Heart right ventricle (tissue), 16 donors: ENCODE results near the gene ZNF44. TPM values are rescaled to one million over a fixed set of nuclear protein-coding genes. Genes with fewer than 3 reads are reported as not detected.
A peak's percentile ranks its signal among the peaks of the same experiment; 100 is the strongest.

Experiments
- ATAC-seq, 8 donors: fragments of 200-7000 bp; cut with Tn5 transposase; one replicate each; pipeline ENCODE4 v1.9.1; 2020; ENCODE audit warnings: mild to moderate bottlenecking in 8 of 8, moderate library complexity in 8 of 8, moderate number of reproducible peaks in 1 of 8
- DNase-seq, 2 donors: peaks; one replicate each; pipeline ENCODE4 v3.0.0-alpha.2; 2020
- H3K27ac ChIP-seq, 10 donors: fragments of 200-600 bp; sonication (generic) in 2 of 10; one replicate each; pipeline versions ENCODE4 v1.5.0 to v1.8.0; 2020 to 2022; ENCODE audit warnings: mild to moderate bottlenecking in 3 of 10
- H3K27me3 ChIP-seq, 7 donors: fragments of 200-600 bp; one replicate each; pipeline ENCODE4 v1.8.0; 2021 to 2022; ENCODE audit warnings: mild to moderate bottlenecking in 2 of 7
- H3K36me3 ChIP-seq, 9 donors: fragments of 200-600 bp; sonication (generic) in 1 of 9; one replicate each; pipeline versions ENCODE4 v1.5.0 to v1.8.0; 2020 to 2022; ENCODE audit warnings: mild to moderate bottlenecking in 2 of 9
- H3K4me1 ChIP-seq, 9 donors: fragments of 200-600 bp; sonication (generic) in 1 of 9; one replicate each; pipeline versions ENCODE4 v1.5.0 to v1.8.0; 2020 to 2022; ENCODE audit warnings: mild to moderate bottlenecking in 4 of 9
- H3K4me3 ChIP-seq, 10 donors: fragments of 200-600 bp; sonication (generic) in 2 of 10; one replicate each; pipeline versions ENCODE4 v1.5.0 to v1.8.0; 2020 to 2022; ENCODE audit warnings: mild to moderate bottlenecking in 7 of 10, moderate library complexity in 2 of 10
- H3K9me3 ChIP-seq, 11 donors: fragments of 200-600 bp in 10 of 11; sonication (generic) in 2 of 11; one replicate each; pipeline versions ENCODE4 v1.5.0 to v1.8.0; 2013 to 2022; ENCODE audit warnings: mild to moderate bottlenecking in 2 of 11, control low read depth in 1 of 11, moderate library complexity in 1 of 11
- WGBS, 2 donors: extraction: QIAGEN DNeasy Blood & Tissue Kit; methylation state at CpG; one replicate each; pipeline ENCODE4 v1.1.7; 2013; ENCODE audit warnings: inconsistent platforms in 1 of 2; 5-methylcytosine and 5-hydroxymethylcytosine counted together
- intact Hi-C, 10 donors: fragments of 100-400 bp; cut with DNase I; formaldehyde crosslinking; loops; one replicate each; pipeline versions ENCODE4 v1.11.1 to v1.14.2; 2022
- polyA plus RNA-seq, 2 donors: library from polyadenylated mRNA; stranded (reverse); fragments of 200-250 nt; gene quantifications; one replicate each; pipeline ENCODE4 v1.2.3, GENCODE V29; 2013
- total RNA-seq, 10 donors: library from RNA; stranded (reverse); fragmentation: NEBNext Ultra II Directional in 3 of 10; extraction: Animal tissue kit (Norgen Biotek cat#: 25700) in 3 of 10; gene quantifications; one replicate each; pipeline versions ENCODE4 v1.2.1 to v1.2.4, GENCODE V29; 2021 to 2023
- TF ChIP-seq, protein P1 (sequence below), 9 donors: fragments of 200-600 bp; sonication (generic) in 2 of 9; IDR thresholded peaks; one replicate each; pipeline versions ENCODE4 v1.5.0 to v1.8.0; 2021 to 2022; ENCODE audit warnings: antibody characterized with exemption in 9 of 9, mild to moderate bottlenecking in 5 of 9, moderate library complexity in 1 of 9
- donor health status: Arrhythmogenic right ventricular cardiomyopathy.
- donor health status: ischemic (EF 13 %, LVEDD 7.1; RV severe dilation, severe dysfunction).
- donor health status: healthy with polysubstance abuse.
- donor health status: DM: no; HTN: yes; CAD: no.
- donor health status: DM: no; HTN: no; CAD: no.
- donor health status: ischemic (EF 25% LVEDD 6.9; RV normal size, moderate dysfunction).
- donor health status: ischemic (EF 25% LVEDD 5.7; RV mildly dilated, moderate dysfunction).
- donor health status: healthy.
- donor health status: DM: yes; HTN: yes; CAD: no.
- donor health status: Ischemic cardiomyopathy.
- donor health status: ischemic (EF 35%, LVEDD 5.7; RV mildly dilated, moderate dysfunction).
- donor health status: nonischemic (EF 11% LVEDD 7.7; RV severe dilation, severe dysfunction).
- donor health status: DM: yes; HTN: yes; CAD: no.
- donor health status: PGD.
- donor health status: ischemic (EF 29% LVEDD 5.4; RV normal size, mild dysfunction).
- donor health status: nonischemic (EF 23%, LVEDD 6.1; RV moderate dilation, normal function).

ZNF44 gene
- total and polyA plus RNA-seq, 12 donors, result 6.3 to 16.1 (median 10.4) TPM

DNA sequence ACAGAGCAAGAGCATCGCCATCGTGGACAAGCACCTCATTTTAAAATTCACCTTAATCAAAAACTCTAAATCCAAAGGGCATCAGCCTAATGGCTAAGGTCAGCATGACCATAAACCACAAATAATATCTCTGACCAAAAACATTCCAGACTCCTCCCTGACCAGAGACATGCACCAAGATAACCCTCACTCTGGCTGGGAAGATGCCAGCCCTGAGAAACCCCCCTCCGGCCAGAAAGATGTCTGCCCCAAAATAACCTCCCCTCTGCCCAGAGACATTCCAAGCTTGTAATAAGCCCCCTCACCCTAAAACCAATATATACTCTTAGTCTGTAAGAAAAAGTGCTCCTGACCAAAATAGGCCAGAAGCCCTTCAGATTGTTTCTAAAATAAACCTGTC lies 61.7 kb downstream of the ZNF44 start:
- H3K9me3 ChIP-seq, result peaks cover 0 to 60% (median 0%) of the 10 kb centered on the region in 11 donors
- no peak for DNase-seq
- no peak for ATAC-seq
- intact Hi-C loops, result no loop called here
- peaks cover 0 to 33% (median 6%) of the 10 kb centered on the region in 9 donors for H3K4me1 ChIP-seq
- 65 to 69% methylated on average over 3 of the region's 3 CpGs for WGBS, 2 donors
- H3K27ac ChIP-seq, result no peak overlapping the region
- H3K27me3 ChIP-seq, result no peaks in the 10 kb centered on the region
- H3K4me3 ChIP-seq, result no peak overlapping the region
- H3K36me3 ChIP-seq, result peaks cover 0 to 63% (median 10%) of the 10 kb centered on the region in 9 donors
- TF ChIP-seq, protein P1, sequence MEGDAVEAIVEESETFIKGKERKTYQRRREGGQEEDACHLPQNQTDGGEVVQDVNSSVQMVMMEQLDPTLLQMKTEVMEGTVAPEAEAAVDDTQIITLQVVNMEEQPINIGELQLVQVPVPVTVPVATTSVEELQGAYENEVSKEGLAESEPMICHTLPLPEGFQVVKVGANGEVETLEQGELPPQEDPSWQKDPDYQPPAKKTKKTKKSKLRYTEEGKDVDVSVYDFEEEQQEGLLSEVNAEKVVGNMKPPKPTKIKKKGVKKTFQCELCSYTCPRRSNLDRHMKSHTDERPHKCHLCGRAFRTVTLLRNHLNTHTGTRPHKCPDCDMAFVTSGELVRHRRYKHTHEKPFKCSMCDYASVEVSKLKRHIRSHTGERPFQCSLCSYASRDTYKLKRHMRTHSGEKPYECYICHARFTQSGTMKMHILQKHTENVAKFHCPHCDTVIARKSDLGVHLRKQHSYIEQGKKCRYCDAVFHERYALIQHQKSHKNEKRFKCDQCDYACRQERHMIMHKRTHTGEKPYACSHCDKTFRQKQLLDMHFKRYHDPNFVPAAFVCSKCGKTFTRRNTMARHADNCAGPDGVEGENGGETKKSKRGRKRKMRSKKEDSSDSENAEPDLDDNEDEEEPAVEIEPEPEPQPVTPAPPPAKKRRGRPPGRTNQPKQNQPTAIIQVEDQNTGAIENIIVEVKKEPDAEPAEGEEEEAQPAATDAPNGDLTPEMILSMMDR (IDR thresholded peaks at IDR 0.05), result no peak

DNA sequence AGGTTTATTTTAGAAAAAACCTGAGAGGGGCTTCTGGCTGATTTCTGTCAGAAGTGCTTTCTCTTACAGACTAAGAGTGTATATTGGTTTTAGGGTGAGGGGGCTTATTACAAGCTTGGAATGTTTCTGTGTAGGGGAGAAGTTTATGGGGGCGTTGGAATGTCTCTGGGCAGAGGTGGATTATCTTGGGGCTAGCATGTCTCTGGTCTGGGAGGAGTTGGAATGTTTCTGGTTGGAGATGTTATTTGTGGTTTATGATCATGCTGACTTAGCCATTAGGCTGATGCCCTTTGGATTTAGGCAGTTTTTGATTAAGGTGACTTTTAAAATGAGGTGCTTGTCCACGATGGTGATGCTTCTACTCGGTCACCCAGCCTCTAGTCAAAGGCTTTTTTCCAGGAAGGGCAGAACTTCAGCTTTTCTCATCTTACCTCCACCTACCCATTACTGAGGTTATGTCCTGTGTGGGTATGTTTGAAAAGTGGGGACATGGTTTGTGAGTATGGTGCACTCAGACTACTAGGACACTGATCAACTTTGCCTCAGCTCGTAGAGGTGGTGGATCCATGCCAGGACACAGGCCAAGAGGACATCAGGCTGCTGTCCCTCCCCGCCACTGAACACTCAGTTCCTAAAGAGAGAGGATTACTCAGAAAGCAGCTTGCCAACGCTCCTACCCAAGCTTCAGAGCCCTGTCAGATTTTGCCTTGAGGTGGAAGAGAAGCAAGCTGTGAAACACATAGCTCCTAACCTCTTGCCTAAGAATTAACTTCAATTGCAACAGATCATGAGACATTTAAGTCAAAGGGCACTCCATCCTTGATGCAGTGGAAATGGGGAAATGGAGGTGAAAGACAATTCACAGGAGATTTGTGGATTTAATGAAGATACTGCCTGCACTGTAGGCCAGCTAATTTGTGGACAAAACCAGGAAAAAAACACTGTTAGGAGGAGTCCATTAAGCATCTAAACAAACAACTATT lies 63.6 kb downstream of the ZNF44 start:
- ATAC-seq, result peak in 7 of 8 donors; percentile 63 to 93 (median 77)
- peaks cover 0 to 33% (median 6%) of the 10 kb centered on the region in 9 donors for H3K4me1 ChIP-seq
- no peak overlapping the region for H3K4me3 ChIP-seq
- peaks cover 0 to 54% (median 5%) of the 10 kb centered on the region in 9 donors for H3K36me3 ChIP-seq
- H3K9me3 ChIP-seq, result peaks cover 0 to 60% (median 0%) of the 10 kb centered on the region in 11 donors
- H3K27ac ChIP-seq, result peak overlapping the region in 4 of 10 donors; percentile 8 to 66 (median 32)
- TF ChIP-seq, protein P1 (IDR thresholded peaks at IDR 0.05), result no peak
- intact Hi-C loops, result no loop called here
- H3K27me3 ChIP-seq, result no peaks in the 10 kb centered on the region
- 85% methylated on average over 6 of the region's 6 CpGs for WGBS, 2 donors
- peak; percentile 10 to 32 for DNase-seq

DNA sequence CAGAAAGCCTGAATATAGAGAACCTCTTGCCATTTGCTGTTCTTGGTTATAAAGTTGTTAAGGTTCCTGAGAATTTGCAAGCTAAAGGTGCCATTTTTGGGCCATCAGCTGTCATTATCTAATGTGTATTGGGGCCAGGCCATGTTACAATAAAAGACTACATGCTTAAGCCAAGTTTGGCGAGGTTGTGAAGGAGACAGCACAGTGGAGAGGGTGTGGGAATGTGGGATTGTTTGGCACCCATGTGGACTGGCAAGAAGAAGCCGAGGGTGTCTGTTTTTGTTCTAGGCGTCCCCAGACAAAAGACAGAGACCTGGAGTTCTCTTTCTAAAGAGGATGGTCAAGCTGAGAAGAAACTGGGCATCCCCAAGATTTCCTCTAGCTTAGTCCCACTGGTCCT lies 64.7 kb downstream of the ZNF44 start:
- H3K9me3 ChIP-seq, result peaks cover 0 to 61% (median 0%) of the 10 kb centered on the region in 11 donors
- no peak overlapping the region for H3K4me3 ChIP-seq
- peak in 1 of 2 donors; percentile 14 for DNase-seq
- H3K36me3 ChIP-seq, result peaks cover 0 to 56% (median 8%) of the 10 kb centered on the region in 9 donors
- WGBS, 2 donors, result 54 to 73% methylated on average over 3 of the region's 3 CpGs
- TF ChIP-seq, protein P1 (IDR thresholded peaks at IDR 0.05), result no peak
- peaks cover 0 to 33% (median 6%) of the 10 kb centered on the region in 9 donors for H3K4me1 ChIP-seq
- intact Hi-C loops, result no loop called here
- no peaks in the 10 kb centered on the region for H3K27me3 ChIP-seq
- peak in 3 of 8 donors; percentile 62 to 80 (median 69) for ATAC-seq
- H3K27ac ChIP-seq, result peak overlapping the region in 5 of 10 donors; percentile 10 to 39 (median 26)

DNA sequence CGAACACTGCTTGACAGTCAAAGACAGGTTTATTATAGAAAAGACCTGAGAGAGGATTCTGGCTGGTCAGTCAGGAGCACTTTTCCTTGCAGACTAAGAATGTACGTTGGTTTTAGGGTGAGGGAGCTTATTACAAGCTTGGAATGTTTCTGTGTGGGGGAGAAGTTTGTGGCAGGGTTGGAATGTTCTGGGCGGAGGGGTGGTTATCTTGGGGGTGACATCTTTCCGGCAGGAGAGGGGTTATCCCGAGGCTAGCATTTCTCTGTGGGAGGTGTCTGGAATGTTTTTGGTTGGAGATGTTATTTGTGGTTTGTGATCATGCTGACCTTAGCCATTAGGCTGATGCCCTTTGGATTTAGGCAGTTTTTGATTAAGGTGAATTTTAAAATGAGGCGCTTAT lies 70.0 kb downstream of the ZNF44 start:
- intact Hi-C loops, result no loop called here
- peaks cover 0 to 43% (median 18%) of the 10 kb centered on the region in 9 donors for H3K36me3 ChIP-seq
- DNase-seq (no peak), ATAC-seq (no peak)
- TF ChIP-seq, protein P1 (IDR thresholded peaks at IDR 0.05), result no peak
- H3K4me1 ChIP-seq, result peaks cover 0 to 7% (median 0%) of the 10 kb centered on the region in 9 donors
- H3K27ac ChIP-seq, result no peak overlapping the region
- no peaks in the 10 kb centered on the region for H3K27me3 ChIP-seq
- H3K4me3 ChIP-seq, result no peak overlapping the region
- WGBS, 2 donors, result 95 to 96% methylated on average over 6 of the region's 6 CpGs
- H3K9me3 ChIP-seq, result peaks cover 0 to 73% (median 0%) of the 10 kb centered on the region in 11 donors
